ENCODE results near the gene ZBP1. TPM values are rescaled to one million over a fixed set of nuclear protein-coding genes. Genes with fewer than 3 reads are reported as not detected.

Gene ZBP1
- total and polyA plus RNA-seq, 10 of the 15 experiments (the other 5 are each of a cell fraction or from before 2014, with no cell fraction given) = 0.93 to 10.6 (median 4.8) TPM

- TF ChIP-seq CUX1 (IDR thresholded peaks at IDR 0.05; ENCODE audit: insufficient replicate concordance, low read depth, low read length) (no peak), NFIC (IDR thresholded peaks at IDR 0.05; ENCODE audit: low read depth, low read length) (peak; percentile 92), BACH1 (IDR thresholded peaks at IDR 0.05; ENCODE audit: borderline replicate concordance) (peak; percentile 75), KLF5 (IDR thresholded peaks at IDR 0.05; ENCODE audit: partially characterized antibody) (no peak), SKIL (IDR thresholded peaks at IDR 0.05; ENCODE audit: low read depth, poor library complexity, severe bottlenecking) (peak; percentile 94), DPF2 (IDR thresholded peaks at IDR 0.05) (peak; percentile 99), FOXM1 (IDR thresholded peaks at IDR 0.05; ENCODE audit: low read depth, low read length) (peak; percentile 74), JUND (IDR thresholded peaks at IDR 0.05; ENCODE audit: low read depth, low read length) (peak; percentile 93), EP300 (IDR thresholded peaks at IDR 0.05; ENCODE audit: borderline replicate concordance in 1 of 2, control insufficient read depth in 1 of 2, low read depth in 2 of 2, low read length in 2 of 2) (peak; percentile 53 to 81), KDM1A (IDR thresholded peaks at IDR 0.05; ENCODE audit: borderline replicate concordance) (no peak), ELK1 (IDR thresholded peaks at IDR 0.05; ENCODE audit: low read depth, low read length) (no peak), SUPT20H (IDR thresholded peaks at IDR 0.05; ENCODE audit: borderline replicate concordance, control insufficient read depth, low read depth, low read length) (no peak), MAX (IDR thresholded peaks at IDR 0.05; ENCODE audit: low read depth, low read length) (no peak), ETV6 (conservative IDR thresholded peaks at IDR 0.05 in 1 of 2, IDR thresholded peaks at IDR 0.05 in 1 of 2; ENCODE audit: borderline replicate concordance in 1 of 2, low read depth in 1 of 2) (peak in 1 of 2 experiments; percentile 94; a peak in 2 of 4 replicates), IRF3 (IDR thresholded peaks at IDR 0.05) (no peak), RAD51 (IDR thresholded peaks at IDR 0.05) (no peak), GATAD2B (conservative IDR thresholded peaks at IDR 0.05; ENCODE audit: low read depth) (peak; percentile 86), EZH2 (IDR thresholded peaks at IDR 0.05; ENCODE audit: borderline replicate concordance, control insufficient read depth, low read depth, low read length) (peak; percentile 99; the same call in 1 of the 2 replicates)
Observed at GRCh38 chr20:57619051-57619831, 985 bp downstream of the ZBP1 start (continued).
